HG03097 (cell line): Measurements from ENCODE around the gene PHYHD1.
"Not testable (repeated sequence)": the region's sequence is repeated elsewhere in the genome, so short reads cannot be mapped to it uniquely, and the experiment has no call there.

Source experiments
- ATAC-seq: cut with Tn5 transposase; IDR thresholded peaks from one replicate; pipeline ENCODE4 v1.9.1; 2021; ENCODE audit not compliant: unreplicated experiment, low FRiP score

PHYHD1 gene

DNA sequence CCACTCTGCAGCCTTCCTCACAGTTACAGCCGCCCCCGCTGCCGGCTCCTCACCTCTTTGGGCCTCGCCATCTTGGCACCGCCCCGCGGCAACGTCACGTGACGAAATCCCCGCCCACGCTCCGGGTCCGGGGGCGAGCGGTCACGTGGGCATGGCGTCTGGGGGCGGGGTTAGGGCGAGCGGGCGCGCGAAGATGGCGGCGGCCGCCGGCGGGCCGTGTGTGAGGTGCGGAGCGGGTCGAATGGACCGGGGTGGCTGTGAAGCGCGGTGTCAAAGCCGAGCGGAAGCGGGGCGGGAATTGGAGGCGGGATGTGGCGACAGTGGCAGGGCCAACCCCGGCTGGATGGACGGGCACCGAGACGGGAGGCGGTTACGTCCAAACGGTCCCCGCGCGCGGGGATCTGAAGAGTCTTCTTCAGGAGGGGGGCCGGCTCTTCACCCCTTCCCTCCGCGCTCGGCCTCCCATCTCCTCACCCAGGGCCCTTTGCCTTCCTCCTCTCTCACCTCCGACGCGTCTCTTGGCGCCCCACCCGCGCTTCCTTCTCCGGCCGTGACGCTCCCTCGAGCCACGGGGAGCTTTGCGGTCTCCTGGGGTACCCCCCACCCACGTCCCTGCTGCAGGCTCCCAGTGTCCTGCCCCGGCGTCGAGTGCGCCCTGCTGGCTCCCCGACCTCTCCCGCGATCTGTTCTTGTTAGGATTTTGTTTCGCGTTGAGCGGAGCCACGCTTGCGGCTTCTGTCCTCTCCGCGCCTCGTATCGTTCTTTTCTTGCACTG lies 26.9 kb downstream of the PHYHD1 start, which contains the start of the genes DOLK and NUP188:
DOLK (minus strand) TSS at position 77 of the 775 bp plus-strand sequence. CDS start 300 bp downstream, outside the sequence.
NUP188 (plus strand) TSS at position 173 of the 775 bp plus-strand sequence; CDS start at position 194, 21 bp downstream.
- ATAC-seq: peak; percentile 80

DNA sequence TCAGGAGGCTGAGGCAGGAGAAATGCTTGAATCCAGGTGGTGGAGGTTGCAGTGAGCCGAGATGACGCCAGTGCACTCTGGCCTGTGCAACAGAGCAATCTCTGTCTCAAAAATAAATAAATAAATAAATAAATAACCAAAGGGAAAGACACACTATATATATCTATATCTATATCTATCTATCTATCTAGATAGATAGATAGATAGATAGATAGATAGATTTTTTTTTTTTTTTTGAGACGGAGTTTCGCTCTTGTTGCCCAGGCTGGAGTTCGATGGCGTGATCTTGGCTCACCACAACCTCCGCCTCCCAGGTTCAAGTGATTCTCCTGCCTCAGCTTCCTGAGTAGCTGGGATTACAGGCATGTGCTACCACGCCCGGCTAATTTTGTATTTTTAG lies 40.6 kb downstream of the PHYHD1 start:
- not testable (repeated sequence) for ATAC-seq

DNA sequence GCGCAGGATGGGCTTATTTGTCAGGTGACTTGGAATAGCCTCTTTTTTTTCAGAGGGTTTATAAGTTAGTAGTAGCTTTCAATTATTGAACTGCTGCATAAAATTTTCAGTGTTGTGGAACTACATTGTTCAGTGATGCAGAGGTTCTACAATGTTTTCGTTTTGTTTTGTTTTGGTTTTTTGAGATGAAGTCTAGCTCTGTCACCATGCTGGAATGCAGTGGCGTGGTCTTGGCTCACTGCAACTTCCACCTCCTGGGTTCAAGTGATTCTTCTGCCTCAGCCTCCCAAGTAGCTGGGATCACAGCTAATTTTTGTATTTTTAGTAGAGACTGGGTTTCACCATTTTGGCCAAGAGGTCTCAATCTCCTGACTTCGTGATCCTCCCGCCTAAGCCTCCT lies 48.7 kb downstream of the PHYHD1 start:
- no peak for ATAC-seq

DNA sequence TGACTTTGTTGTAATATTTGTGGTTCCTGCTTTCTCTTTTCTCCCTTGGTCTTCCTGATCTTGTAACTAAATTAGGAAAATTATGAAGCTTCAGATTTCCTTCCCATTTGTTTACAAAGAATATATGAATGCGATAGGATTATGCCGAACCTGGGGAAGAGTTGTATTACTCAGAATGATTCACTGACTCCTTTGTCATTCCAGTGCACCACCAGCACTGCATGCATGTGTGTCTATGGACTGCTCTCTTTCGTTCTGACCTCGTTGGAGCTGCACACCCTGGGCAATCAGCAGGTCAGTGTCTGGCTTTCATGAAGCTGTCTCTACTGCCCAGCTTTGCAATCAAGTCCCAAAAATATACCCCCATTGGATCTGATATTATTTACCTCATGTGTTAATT lies 52.2 kb downstream of the PHYHD1 start:
- ATAC-seq: no peak

DNA sequence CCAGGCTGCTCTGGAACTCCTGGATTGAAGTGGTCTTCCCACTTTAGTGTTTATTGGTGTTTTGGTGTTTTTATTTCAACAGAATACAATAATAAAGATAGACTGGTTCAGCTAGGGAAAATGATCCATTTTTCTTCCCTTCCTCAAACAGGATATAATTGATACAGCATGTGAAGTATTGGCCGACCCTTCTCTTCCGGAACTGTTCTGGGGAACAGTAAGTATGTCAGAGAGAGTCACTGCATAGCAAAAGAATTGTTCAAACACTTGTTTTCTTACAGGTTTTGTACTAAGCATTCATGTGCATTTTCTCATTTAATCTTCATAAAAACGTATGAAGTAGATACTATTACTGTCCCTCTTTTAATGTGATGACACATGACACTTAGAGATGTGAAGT lies 58.3 kb downstream of the PHYHD1 start:
- no peak for ATAC-seq

DNA sequence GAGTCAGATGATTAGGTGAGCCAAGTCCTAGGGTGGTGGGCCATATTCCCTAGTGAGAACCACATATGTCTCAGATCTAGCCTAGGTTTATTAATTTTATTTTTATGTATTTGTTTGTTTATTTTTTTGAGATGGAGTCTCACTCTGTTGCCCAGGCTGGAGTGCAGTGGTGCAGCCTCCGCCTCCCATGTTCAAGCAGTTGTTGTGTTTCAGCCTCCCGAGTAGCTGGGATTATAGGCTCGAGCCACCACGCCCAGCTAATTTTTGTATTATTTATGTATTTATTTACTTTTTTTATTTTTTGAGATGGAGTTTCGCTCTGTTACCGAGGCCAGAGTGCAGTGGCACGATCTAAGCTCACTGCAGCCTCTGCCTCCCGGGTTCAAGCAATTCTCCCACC lies 62.8 kb downstream of the PHYHD1 start:
- no peak for ATAC-seq

DNA sequence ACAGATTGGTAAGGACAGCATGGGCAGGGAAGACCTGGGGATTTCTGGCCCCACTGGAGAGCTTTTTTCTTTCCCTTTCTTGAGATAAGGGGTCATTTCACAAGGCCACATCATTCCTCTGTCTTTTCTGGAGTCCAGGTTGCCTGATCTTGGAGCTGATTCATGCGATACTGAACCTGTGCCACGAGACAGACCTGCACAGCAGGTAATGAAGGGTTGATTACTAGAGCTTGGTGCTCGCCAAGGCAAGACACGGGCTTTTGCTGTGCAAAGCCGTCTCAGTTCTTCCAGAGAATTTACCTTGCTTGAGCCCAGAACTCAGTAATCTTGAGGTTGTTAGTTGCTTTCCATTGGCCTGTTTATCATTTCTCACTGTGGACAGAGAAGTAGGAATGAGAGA lies 65.9 kb downstream of the PHYHD1 start:
- ATAC-seq: no peak

DNA sequence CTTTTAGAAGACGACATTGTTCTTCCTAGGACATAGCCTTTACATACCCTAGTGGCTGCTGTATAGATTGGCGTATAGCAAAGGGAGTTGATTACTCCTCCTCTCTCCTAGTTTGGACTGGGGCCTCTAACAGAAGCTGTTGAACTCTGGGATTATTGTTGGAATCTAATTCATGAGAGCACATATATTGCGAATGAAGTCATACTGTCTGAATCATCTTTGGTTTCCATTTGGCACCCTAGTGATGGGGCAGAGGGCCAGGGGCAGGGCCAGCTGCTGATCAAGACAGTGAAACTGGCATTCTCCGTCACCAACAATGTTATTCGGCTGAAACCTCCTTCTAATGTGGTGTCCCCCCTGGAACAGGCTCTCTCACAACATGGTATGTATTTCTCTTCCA lies 67.0 kb downstream of the PHYHD1 start:
- ATAC-seq: no peak
